CD4-positive, alpha-beta T cell treated with Interleukin-10 for 1 hour (primary cell): ENCODE results near the gene METTL17.
A peak's percentile ranks its signal among the peaks of the same experiment; 100 is the strongest.
"Not testable (repeated sequence)": the region's sequence is repeated elsewhere in the genome, so short reads cannot be mapped to it uniquely, and the experiment has no call there.

Experiments used
- DNase-seq: peaks from one replicate; pipeline ENCODE4 v3.0.0-alpha.2; 2020

Gene METTL17

GRCh38 chr14:20997564-20997963 is 7.8 kb downstream of the METTL17 start:
- DNase-seq, result no peak

DNA sequence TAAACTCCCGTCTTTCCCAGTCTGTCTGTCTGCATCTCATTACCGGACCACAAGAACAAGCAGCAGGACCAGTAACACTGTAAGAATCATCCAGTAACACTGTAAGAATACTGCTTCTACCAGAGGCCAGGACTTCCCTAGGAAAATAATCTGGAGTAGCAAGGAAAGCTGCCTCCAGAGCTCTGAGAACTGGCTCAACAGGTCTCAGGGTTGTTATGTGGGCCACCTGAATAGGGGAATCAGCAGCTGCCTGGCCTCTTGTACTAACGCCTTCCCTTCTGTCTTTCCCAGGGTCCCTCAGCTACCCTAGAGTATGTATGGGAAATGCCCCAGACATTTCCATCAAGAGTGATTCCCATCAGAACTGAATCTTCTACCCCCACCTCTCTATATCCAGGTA is 8.4 kb downstream of the METTL17 start:
- no peak for DNase-seq

DNA sequence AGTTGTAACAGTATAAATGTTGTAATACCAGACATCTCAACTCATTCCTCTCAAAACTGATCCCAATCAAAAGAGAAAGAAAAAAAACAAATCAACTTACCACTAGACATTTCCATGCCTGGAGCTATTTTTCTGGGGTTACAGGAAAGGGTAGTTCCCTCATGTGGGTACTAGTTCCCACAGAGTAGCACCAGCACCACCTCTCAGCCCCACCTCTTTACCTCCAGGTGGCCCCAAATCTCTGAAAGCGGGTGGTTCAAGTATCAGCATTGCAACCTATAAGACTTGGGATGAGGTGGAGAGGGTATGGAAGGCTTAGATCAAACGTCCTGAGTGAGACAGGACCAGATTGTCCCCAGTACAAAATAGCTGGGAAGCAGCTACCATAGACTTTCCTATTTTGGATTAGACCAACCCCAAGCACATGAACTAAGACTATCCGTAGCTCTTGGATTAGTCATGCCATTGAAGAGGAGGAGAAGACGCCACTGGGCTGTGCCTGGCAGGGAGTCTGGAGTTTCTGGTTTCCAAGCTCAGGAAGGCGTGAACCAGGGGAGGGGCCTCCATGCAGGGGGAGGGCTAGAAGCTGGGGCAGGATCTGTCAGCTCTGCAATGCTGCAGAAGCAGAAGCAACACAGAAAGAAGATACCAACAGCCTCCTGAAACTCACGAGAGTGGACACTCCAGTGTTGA is 9.0 kb downstream of the METTL17 start, which contains the start of gene SLC39A2:
Gene SLC39A2, plus strand, starts transcription at position 620 of the 693 bp plus-strand sequence. CDS start 154 bp downstream, outside the sequence.
- DNase-seq, result no peak

DNA sequence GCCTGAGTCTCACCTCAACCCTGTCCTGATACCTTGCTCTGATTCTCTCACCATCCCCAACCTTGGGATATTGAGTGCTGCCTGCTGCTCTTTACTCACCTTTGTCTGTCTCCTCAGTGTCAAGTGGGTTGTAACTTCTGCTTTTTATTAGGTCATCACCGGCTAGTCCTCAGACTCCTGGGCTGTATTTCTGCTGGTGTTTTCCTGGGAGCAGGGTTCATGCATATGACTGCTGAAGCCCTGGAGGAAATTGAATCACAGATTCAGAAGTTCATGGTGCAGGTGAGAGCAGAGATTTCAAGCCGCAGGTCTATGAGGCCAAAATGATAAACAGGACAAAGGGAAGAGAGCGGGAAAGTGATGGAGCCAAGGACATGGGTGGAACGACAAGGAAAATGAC is 9.8 kb downstream of the METTL17 start:
- DNase-seq, result no peak

- DNase-seq, result no peak
These were observed 11.4 kb downstream of the METTL17 start for GRCh38 chr14:21001218-21001617.

- no peak for DNase-seq
These were observed 14.1 kb downstream of the METTL17 start for GRCh38 chr14:21003788-21004346.

DNA sequence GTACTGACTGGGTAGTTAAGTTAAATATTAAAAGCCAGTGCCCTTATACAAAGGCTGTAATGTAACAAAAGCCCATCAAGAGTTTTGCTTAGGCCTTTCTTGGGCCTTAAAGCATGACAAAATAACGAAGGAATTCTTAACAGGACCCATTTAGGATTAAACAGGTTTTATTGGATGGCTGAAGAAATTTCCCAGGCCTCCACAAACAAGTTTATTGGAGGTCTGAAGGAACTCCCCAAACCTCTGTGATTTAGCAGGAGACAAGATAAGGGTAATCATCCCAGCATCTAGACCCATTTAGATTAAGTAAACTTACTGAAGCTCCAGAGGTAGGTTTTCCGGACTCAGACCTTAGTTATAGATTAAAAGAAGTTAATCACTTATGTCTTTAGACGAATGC is 19.9 kb downstream of the METTL17 start:
- not testable (repeated sequence) for DNase-seq

DNA sequence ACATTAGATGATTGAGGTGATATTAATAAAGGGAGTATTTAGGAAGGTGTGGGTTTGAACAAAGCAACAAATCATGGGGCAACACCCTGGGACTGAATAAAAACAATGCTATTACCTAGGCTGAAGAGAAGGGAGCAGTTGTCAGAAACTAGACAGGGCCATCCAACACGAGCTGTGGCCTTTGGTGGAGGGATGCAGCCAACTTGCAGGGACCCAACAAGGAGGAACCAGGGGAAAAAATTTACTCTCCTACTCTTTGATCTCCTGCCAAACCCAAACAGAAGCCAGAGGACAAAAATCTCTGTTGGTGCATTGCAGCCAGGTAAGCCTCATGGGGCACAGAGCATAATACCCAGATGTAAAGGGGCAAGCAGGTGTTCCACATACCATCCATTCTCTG is 21.4 kb downstream of the METTL17 start:
- no peak for DNase-seq

GRCh38 chr14:21014761-21015190 is 25.0 kb downstream of the METTL17 start:
- DNase-seq, result peak; percentile 84

DNA sequence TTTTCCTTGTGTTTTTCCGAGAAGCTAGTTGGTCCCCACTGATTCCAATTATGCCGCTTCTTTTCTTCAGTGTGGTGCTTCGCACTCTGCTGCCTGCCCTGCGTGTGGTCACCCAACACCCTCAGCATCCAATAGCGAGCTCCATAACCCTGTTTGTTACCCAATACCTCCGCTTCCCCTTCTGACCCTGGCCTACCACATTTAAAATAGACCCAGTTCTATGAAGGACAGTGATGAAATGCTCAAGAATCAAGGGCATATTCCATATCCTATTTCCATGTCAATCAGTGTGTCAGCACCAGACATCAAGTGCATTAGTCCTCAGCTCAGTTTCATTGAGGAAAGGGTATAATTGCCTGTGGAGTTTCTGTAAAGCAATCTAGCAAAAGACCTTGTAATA is 25.5 kb downstream of the METTL17 start:
- DNase-seq, result no peak

GRCh38 chr14:21016413-21017190 is 26.8 kb downstream of the METTL17 start:
- DNase-seq, result no peak

- no peak for DNase-seq
These were observed 27.9 kb downstream of the METTL17 start for GRCh38 chr14:21017528-21018245.

DNA sequence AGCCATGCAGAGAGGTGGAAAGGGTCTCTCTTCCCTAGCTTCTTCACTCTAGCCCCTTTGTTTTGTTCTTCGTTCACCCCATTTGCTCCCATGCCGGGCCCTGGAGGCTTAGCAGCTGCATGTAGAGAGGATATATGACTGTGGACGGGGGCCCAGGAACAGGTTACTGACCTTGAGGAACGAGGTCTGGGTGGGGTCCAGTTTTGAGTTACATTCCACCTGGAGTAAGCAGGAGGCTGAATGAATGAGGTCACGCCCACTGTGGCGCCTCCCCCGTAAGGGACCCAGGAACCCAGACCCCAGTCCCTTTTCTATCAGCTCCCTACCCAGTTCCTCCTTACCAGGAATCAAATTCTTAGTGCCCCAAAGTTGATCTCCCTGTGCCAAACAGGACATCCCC is 28.5 kb downstream of the METTL17 start:
- DNase-seq, result no peak

DNA sequence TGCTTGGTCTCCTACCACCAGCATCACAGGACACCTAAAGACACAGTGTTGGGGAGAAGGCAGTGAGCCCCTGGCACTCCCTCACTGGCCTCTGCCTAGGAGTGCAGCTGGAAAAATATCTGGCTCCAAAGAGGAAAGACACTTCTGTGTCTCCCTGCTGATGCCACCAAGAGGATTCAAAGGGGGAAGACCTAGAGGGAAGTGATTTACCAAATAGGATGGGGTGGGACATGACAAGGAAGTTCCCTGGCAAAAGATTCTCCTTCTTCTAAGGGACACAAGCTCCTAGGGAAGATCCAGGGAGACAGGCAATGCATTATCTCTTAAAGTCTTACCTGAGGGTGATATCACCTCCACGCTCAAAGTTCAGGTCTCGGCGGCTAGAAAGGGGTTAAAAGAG is 29.0 kb downstream of the METTL17 start:
- no peak for DNase-seq

- DNase-seq, result no peak
These were observed 29.6 kb downstream of the METTL17 start for GRCh38 chr14:21019366-21019765.

DNA sequence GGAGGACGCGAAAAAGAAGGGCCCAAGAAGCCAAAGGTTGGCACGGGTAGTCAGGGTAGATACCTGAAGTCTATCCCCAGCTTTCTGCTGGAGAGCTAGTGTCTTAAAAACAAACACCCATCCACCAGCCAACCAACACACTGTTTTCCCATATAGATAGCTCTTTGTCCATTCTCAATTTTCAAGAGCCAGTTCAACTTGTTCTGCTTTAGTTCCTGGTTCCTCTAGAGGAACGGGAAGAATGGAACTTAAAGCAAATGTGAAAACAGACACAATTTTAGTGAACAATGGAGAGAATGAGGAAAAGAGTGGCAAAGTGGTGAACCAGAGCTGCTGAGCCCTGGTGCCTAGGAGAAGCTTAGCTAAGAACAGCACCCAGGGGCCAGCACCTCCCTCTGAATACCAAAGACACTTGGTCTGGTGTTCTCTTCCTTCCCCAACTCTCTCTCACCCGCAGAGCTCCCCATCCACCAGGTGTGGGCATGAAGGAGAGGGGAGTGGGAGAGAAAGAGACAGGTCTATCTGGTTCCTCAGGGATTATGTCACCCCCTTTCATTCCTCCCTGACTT is 31.3 kb downstream of the METTL17 start:
- DNase-seq, result no peak

DNA sequence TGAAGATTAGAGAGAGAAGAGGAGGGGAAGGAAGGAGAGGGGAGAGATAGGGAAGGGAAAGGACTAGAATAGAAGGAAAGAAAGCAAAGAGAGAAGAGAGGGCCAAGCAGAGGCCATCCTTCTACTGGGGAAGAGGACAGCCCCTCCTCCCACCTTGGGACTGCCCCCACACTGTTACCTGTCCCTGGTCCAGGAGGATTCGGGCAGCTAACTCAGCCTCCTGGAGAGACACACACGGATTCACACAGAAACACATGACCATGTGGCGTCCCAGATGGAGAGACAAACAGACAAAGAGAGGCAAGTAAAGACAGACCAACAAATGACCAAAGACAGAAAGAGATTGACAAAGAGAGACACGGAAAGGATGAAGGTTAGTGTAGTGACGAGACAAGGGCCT is 32.9 kb downstream of the METTL17 start:
- DNase-seq, result no peak

GRCh38 chr14:21023174-21023573 is 33.4 kb downstream of the METTL17 start:
- DNase-seq, result no peak

DNA sequence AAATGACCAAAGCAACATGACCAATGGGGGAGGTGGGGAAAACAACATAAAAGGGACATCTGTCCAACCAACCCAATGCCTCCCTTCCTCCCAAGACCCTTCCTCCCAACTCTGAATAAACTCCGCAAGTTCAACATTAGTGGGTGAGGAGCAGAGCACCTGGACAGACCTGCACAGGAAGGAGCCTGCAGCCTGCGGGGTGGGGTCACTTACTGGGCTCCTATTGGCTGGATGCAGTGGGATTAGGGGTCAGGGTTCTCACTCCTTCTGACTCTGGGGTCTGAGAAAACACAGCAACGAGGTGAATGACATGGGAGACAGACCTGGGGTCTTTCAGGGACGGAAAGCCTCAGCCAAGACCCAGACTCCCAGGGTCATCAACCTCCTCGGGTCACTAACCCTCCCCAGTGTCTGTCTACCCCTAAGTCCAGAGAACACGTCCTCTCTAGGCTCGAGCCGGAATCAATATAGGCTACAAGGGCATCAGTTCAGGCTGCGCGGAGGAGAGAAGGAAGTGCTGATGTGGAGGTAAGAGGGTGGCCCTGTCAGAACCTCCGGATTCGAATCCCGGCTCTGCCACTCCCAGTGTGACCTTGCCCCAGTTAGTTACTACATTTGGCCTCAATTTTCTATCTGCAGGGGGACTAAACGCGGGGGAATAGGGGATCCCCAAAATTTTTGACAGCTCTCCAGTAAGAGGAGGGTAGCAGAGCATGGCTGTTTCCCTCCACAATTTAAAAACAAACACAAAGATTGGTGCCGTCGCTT is 34.2 kb downstream of the METTL17 start:
- peak; percentile 19 for DNase-seq

DNA sequence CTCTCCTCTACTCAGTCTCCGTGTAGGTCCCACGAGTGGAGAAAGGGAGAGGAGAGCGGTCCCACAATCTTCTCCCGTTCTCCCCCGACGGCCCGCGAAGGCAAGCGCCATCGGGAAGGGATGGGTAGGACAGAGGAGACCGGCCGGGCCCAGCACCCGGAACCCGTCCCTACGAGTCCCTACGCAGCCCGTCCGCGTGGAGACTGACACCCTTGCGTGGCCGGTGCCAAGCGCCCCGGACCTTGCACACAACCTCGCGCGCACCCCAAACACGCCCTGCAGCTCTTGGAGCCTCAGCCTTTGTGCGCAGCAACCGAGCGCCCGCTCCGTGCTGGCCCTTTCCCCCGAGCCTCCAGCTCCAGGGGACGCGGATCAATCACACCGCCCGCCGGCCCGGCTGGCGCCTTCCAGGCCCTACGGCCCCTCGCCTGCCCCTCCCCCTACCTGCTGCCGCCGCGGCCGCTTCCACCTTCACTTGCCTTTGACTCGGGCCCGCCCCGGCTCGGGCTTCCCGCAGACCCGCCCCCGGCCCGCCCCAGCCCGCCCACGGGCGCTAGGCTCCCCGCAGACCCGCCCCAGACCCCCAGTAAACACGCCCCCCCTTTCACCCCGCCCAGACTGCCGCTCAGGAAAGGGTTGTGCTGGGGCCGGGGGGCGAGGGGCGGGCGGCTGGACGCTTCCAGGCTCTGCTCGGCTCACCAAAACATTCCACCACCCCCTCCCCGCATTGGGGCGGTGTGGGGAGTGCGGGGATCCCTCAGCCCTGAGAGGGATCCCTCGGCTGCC is 35.0 kb downstream of the METTL17 start, which contains the start of gene NDRG2:
Gene NDRG2, minus strand, starts transcription at position 477 of the 786 bp plus-strand sequence. CDS start 1,746 bp downstream, outside the sequence.
- peak; percentile 84 for DNase-seq
